Effector memory CD4-positive, alpha-beta T cell (primary cell): Measurements from ENCODE around the gene BICRA.

Experiments used
- DNase-seq, 3 donors: peaks; one replicate each; pipeline ENCODE4 v3.0.0-alpha.2; 2020
- H3K27ac ChIP-seq: 2 replicates; pipeline ENCODE4 v1.7.0; 2013; ENCODE audit warnings: mild to moderate bottlenecking, low read length, moderate library complexity; ENCODE audit not compliant: insufficient read depth, poor library complexity, severe bottlenecking
- H3K27me3 ChIP-seq: replicated peaks from 2 replicates; pipeline ENCODE4 v1.7.0; 2013; ENCODE audit warnings: mild to moderate bottlenecking, low read length; ENCODE audit not compliant: insufficient read depth, control insufficient read depth, poor library complexity, severe bottlenecking
- H3K36me3 ChIP-seq: 2 replicates; pipeline ENCODE4 v1.7.0; 2013; ENCODE audit warnings: mild to moderate bottlenecking, low read length, moderate library complexity; ENCODE audit not compliant: control insufficient read depth, insufficient read depth
- H3K4me1 ChIP-seq: 2 replicates; pipeline ENCODE4 v1.7.0; 2013; ENCODE audit warnings: low read length, mild to moderate bottlenecking; ENCODE audit not compliant: control insufficient read depth, insufficient read depth, poor library complexity, severe bottlenecking
- H3K4me3 ChIP-seq: 2 replicates; pipeline ENCODE4 v1.7.0; 2013; ENCODE audit warnings: low read length, low read depth, mild to moderate bottlenecking; ENCODE audit not compliant: insufficient read depth, poor library complexity, severe bottlenecking
- H3K9me3 ChIP-seq: 2 replicates; pipeline ENCODE4 v1.7.0; 2013; ENCODE audit warnings: mild to moderate bottlenecking, low read length, moderate library complexity; ENCODE audit not compliant: control insufficient read depth

Gene BICRA

GRCh38 chr19:47644743-47645482 lies 36.0 kb downstream of the BICRA start:
- Histone ChIP-seq H3K36me3 (peaks cover 14% of the 10 kb centered on the region), H3K27me3 (no peaks in the 10 kb centered on the region), H3K4me1 (no peaks in the 10 kb centered on the region), H3K4me3 (no peak overlapping the region), H3K9me3 (no peaks in the 10 kb centered on the region), H3K27ac (no peak overlapping the region)
- DNase-seq, result no peak

DNA sequence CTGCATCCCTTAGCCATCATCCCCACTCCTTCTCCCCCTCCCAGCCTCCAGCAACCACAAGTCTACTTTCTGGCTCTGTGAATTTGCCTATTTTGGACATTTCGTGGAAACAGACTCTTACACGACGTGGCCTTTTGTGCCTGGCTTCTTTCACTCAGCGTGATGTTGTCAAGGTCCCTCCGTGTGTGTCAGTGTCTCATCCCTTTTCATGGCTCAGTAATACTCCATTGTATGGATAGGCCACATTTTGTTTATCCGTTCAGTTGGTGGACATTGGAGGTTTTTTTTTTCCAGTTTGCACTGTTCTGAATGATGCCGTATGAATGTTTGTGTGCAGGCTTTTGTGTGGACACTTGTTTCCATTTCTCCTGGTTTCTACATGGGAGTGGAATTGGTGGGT lies 38.0 kb downstream of the BICRA start:
- Histone ChIP-seq H3K36me3 (peaks cover 17% of the 10 kb centered on the region), H3K27me3 (no peaks in the 10 kb centered on the region), H3K4me1 (no peaks in the 10 kb centered on the region), H3K27ac (no peak overlapping the region), H3K4me3 (no peak overlapping the region), H3K9me3 (no peaks in the 10 kb centered on the region)
- DNase-seq, result no peak

GRCh38 chr19:47649588-47649987 lies 40.7 kb downstream of the BICRA start:
- no peak for DNase-seq
- Histone ChIP-seq H3K27ac (no peak overlapping the region), H3K36me3 (peaks cover 26% of the 10 kb centered on the region), H3K4me3 (no peak overlapping the region), H3K9me3 (no peaks in the 10 kb centered on the region), H3K27me3 (no peaks in the 10 kb centered on the region), H3K4me1 (no peaks in the 10 kb centered on the region)

- no peaks in the 10 kb centered on the region for H3K4me1 ChIP-seq
- H3K27ac ChIP-seq, result no peak overlapping the region
- no peaks in the 10 kb centered on the region for H3K9me3 ChIP-seq
- no peaks in the 10 kb centered on the region for H3K27me3 ChIP-seq
- DNase-seq, result no peak
- H3K36me3 ChIP-seq, result peaks cover 20% of the 10 kb centered on the region
- no peak overlapping the region for H3K4me3 ChIP-seq
Observed at GRCh38 chr19:47650700-47651099, 41.8 kb downstream of the BICRA start.

DNA sequence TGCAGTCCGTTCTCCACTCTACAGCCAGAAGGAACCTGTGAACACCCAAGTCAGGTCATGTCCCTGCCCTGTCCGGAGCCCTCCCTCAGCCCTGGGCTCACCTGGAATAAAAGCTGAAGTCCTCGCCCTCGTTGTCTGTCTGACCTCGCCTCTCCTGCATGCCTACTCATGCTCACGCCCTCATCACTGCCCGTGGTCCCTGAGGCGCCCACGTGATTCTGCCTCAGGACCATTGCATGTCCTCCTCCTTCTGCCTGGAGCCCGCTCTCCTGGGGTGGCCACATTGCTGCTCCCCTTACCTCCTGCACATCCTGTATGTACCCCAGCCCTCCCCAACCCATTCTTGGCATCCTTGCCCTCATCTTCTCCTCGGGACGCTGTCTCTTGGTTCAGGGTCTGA lies 42.2 kb downstream of the BICRA start:
- Histone ChIP-seq H3K9me3 (no peaks in the 10 kb centered on the region), H3K27ac (no peak overlapping the region), H3K4me1 (no peaks in the 10 kb centered on the region), H3K36me3 (peaks cover 17% of the 10 kb centered on the region), H3K4me3 (no peak overlapping the region), H3K27me3 (no peaks in the 10 kb centered on the region)
- DNase-seq, result no peak

GRCh38 chr19:47651691-47652090 lies 42.8 kb downstream of the BICRA start:
- H3K4me1 ChIP-seq, result no peaks in the 10 kb centered on the region
- no peak overlapping the region for H3K27ac ChIP-seq

DNA sequence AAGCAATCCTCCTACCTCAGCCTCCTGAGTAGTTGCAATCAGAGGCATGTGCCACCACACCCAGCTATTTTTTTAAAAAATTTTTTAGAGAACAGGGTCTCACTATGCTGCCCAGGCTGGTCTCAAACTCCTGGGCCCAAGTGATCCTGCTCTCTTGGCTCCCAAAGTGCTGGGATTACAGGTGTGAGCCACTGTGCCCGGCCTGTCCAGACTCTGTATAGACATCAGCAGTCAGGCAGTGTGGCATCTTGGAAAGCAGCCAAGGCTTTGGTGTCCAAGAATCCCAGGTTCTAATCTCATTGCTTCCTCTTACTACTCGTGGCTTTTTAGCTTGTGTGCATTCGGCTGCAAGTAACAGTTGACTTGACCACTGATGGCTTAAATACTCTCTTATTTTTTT lies 43.4 kb downstream of the BICRA start:
- H3K9me3 ChIP-seq, result no peaks in the 10 kb centered on the region
- H3K27ac ChIP-seq, result no peak overlapping the region
- peaks cover 14% of the 10 kb centered on the region for H3K36me3 ChIP-seq
- no peaks in the 10 kb centered on the region for H3K27me3 ChIP-seq
- no peaks in the 10 kb centered on the region for H3K4me1 ChIP-seq
- no peak overlapping the region for H3K4me3 ChIP-seq
- no peak for DNase-seq

More at GRCh38 chr19:47651691-47652090, 42.8 kb downstream of the BICRA start:
- Histone ChIP-seq H3K27me3 (no peaks in the 10 kb centered on the region), H3K4me3 (no peak overlapping the region), H3K9me3 (no peaks in the 10 kb centered on the region), H3K36me3 (peaks cover 17% of the 10 kb centered on the region)
- no peak for DNase-seq

GRCh38 chr19:47653856-47654255 lies 44.9 kb downstream of the BICRA start:
- no peak for DNase-seq
- no peaks in the 10 kb centered on the region for H3K27me3 ChIP-seq
- no peaks in the 10 kb centered on the region for H3K4me1 ChIP-seq
- no peak overlapping the region for H3K27ac ChIP-seq
- H3K4me3 ChIP-seq, result no peak overlapping the region
- H3K36me3 ChIP-seq, result peaks cover 14% of the 10 kb centered on the region
- H3K9me3 ChIP-seq, result no peaks in the 10 kb centered on the region

DNA sequence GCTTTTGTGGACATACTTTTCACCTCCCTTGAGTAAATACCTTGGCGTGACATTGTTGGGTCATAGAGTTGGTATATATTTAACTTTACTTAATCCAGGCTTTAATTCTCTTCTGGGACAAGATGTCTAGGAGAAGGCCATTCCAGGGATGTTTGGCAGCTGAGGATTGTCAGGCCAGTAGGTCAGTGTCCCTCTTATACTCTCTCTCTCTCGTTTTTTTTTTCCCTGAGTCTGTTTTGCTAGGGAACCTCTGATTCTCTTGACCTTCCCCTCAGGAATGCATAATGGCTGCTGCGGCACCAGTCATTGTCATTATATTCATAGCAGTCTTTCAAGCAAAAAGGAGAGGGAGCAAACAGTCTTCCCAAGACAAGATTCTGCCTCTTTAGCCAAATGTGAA lies 48.8 kb downstream of the BICRA start:
- Histone ChIP-seq H3K36me3 (peaks cover 10% of the 10 kb centered on the region), H3K4me3 (no peak overlapping the region), H3K4me1 (no peaks in the 10 kb centered on the region), H3K27ac (no peak overlapping the region), H3K27me3 (no peaks in the 10 kb centered on the region), H3K9me3 (no peaks in the 10 kb centered on the region)
- DNase-seq, result no peak

DNA sequence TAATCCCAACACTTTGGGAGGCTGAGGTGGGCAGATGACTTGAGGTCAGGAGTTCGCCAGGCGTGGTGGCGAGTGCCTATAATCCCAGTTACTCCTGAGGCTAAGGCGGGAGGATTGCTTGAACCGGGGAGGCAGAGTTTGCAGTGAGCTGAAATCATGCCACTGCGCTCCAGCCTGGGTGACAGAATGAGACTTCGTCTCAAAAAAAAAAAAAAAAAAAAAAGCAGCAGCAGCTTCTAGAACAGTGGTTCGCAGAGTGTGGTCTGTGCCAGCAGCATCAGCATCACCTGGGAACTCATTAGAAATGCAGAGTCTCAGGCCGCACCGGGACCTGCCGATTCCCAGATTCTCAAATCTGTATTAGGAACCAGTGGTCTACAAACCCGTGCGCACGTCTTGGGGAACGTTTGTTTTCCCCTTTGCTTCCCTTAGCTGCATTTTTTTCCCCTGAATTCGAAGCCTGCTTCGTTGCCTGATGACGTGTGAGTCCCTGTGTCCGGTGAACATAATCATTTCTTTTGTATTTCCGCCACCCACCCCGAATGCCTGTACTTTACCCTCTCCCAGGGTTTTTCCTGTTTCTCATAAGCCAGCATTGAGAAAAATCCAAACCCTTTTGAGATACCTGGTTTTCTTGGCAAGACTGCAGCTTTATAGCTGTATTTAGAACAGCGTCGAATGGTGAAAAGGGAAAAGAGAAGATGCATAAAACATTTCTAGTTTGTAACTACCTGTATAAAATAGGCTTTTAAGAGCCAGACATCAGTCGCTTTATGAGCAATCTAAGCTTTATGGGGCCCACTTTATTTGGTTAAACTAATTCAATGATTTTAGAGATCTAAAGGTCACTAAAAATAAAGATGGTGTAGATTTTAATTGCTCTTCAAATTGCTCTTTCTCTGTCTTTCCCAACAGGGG lies 49.8 kb downstream of the BICRA start:
- Histone ChIP-seq H3K4me1 (no peaks in the 10 kb centered on the region), H3K9me3 (no peaks in the 10 kb centered on the region), H3K4me3 (no peak overlapping the region), H3K36me3 (peaks cover 5% of the 10 kb centered on the region), H3K27ac (no peak overlapping the region), H3K27me3 (no peaks in the 10 kb centered on the region)
- DNase-seq, result no peak
